ENCODE data around the gene MGLL.

DNA sequence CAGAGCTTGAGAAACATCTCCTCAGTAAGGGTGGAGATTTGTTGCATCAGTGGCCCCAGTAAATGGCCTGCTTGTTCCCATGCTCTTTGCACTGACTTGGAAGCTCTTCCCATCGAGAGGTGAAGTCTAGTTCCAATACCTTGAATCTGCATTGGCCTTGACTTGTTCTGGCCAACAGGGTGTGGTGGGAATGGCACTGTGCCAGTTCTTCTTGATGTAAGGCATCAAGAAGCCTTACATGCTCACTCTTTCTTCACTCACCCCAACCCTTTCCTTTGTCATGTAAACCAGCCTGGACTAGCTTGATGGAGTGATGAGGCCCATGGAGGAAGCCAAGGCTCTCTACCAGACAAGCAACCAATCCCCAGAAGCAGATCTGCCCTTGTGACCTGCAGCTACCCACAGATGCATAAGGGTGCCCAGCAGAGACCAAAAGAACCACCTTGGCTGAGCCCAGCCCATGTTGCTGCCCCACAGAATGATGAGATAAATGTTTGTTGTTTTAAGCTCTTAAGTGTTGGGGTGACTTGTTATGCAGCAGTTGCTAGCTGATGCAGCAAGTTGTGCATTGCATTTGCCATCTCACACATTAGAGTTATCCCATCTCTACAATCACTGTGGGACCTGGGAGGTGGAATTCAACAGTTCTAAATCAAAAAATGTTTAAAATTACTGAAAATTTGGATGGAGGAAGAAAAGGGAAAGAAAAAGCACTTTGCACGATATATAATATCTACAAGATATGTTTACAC lies 11.1 kb upstream of the MGLL start:
- TF ChIP-seq GATA2 (IDR thresholded peaks at IDR 0.05; ENCODE audit: low read depth, low read length) (no peak), GATA3 (IDR thresholded peaks at IDR 0.05; ENCODE audit: low read depth, low read length) (no peak)
